HL-60/S4 treated with retinoic acid at 250 ng/mL for 4 days and 3 days (cell line): ENCODE measurements around the gene AAK1.
"Not testable (repeated sequence)": the region's sequence is repeated elsewhere in the genome, so short reads cannot be mapped to it uniquely, and the experiment has no call there.

ENCODE experiments used
- in situ Hi-C: fragments of 300-500 bp; cut with MboI; formaldehyde crosslinking; loops from 2 replicates; pipeline ENCODE4 v1.7.0; 2022; ENCODE audit warnings: low sequenced_read_pairs

The AAK1 gene

GRCh38 chr2:69461404-69461803, 182.1 kb downstream of the AAK1 start:
- in situ Hi-C loops = no loop called here

DNA sequence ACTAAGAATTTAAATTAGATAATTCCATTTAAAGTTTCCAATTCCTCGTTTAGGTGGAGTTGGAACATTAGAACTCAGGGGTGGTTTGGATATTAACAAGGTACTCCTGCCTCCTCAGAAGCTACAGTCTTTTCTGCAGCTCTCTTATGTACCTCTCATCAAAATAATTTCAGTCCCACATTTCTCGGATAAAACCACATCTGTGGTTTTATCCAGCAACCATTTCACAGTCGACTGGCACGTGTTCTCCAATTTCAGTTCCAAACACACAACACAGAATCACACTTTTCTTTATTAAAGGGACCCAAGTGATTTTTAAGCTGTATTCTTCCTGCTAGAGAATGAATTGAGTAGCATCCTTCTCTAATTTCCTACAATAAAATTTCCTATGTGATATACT, 183.6 kb downstream of the AAK1 start:
- in situ Hi-C loops = no loop called here

DNA sequence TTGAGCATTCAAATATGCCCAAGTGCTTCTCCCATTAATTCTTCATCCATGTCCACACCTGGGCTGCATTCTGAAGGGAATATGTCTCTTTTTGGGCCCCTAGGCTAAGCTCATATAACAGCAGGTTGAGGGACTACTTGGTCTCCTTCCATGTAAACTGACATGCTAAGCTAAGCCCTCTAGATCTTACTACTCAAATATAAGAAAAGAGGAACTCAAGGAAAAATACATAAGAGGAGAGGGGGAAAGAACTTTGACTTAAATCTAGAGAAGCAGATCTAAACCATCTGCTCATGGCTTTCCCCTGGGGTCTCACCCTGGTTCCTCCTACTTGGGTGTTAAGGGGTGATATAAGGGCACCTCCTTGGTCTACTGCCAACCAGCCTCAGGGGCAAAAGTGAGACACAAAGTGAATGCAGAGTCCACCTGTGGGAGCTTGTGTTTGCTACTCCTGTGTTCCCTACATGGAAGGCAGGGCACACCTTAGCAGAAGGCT, 186.5 kb downstream of the AAK1 start:
- in situ Hi-C loops = no loop called here

DNA sequence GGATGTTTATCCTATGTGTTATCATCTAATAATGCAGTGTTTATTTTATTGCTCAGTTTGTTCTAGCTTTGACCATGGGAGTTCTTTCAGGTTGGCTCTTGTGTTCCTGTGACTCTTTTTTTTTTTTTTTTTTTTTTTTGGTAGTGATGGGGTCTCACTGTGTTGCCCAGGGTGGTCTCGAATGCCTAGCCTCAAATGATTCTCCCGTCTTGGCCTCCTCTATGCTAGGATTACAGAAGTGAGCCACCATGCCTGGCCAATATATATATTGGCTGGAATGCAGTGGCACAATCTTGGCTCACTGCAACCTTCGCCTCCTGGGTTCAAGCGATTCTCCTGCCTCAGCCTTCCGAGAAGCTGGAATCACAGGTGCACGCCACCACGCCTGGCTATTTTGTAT, 187.4 kb downstream of the AAK1 start:
- in situ Hi-C loops = no loop called here

GRCh38 chr2:69454976-69455375, 188.6 kb downstream of the AAK1 start:
- in situ Hi-C loops = no loop called here

DNA sequence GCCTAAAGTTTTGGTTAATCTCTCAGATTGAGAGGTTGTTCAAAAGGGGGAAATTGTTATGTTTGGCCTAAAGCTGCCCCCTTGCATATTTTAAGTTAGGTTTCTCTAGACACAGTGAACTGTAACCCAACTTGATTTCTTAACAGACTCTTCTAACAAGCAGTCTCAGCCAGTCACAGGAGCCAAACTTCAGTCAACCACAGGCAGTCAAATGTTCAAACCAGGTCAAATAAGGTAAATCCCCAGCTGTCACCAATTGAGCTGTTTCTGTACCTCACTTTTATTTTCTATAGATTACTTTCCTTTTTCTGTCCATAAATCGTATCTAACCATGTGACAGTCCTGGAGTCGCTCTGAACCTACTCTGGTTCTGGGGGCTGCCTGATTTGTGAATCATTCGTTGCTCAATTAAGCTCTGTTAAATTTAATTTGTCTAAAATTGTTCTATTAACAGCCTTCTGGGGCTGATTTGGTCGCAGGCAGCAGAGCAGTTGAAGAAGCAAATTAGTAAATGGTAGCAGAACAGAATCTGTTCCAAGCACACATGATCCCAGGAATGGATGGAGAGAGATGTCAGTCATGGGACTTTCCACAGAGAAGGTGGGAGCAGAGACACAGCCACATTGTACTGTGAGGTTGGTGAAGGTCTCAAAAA, 189.9 kb downstream of the AAK1 start:
- in situ Hi-C loops = no loop called here

DNA sequence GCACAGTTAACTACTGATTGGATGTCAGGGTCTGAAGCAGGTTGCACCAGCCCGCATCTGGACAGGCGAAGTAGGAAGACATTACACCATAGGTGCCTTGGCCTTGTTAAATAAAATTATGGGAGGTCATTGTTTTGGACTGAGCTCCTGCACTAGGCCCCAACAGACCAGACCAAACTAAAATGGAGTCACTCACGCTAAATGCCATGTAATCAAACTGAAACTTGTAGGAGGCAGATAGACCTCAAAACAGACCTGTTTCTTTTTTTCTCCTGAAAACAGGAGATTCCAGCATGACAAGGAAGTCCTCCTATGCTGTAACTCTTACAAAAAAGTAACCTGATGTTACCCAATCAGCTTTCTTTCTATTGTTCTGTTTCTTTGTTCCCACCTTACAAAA, 190.9 kb downstream of the AAK1 start:
- in situ Hi-C loops = no loop called here

GRCh38 chr2:69450735-69451416, 192.7 kb downstream of the AAK1 start:
- in situ Hi-C loops = no loop called here

GRCh38 chr2:69449906-69450305, 193.6 kb downstream of the AAK1 start:
- in situ Hi-C loops = no loop called here

GRCh38 chr2:69443673-69444072, 199.9 kb downstream of the AAK1 start:
- in situ Hi-C loops = not testable (repeated sequence)

DNA sequence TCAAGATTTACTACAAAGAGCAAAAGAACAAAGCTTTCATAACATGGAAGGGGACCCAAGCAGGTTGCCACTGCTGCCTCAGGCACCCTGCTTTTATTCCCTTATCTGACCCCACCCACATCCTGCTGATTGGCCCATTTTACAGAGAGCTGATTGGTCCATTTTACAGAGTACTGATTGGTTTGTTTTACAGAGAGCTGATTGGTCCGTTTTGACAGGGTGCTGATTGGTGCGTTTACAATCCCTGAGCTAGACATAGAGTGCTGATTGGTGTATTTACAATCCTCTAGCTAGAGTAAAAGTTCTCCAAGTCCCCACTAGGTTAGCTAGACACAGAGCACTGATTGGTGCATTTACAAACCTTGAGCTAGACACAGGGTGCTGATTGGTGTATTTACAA, 204.0 kb downstream of the AAK1 start:
- in situ Hi-C loops = not testable (repeated sequence)

DNA sequence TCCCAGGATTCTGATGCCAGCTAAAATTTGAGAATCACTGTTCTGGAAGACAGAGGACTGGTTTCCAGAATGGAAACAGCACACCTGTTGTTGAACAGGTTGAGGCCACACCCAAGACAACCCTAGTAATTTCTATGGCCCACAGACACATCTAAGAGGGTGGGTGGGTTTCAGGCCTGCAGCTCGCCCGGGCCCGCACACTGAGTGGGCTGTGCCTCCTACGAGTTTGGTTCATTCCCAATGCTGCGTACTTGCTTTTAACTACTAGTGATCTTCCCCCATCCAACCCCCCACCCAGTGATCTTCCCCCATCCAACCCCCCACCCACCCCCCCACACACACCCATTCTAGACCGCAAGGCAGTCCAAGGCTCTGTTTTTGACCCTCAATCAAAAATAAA, 205.0 kb downstream of the AAK1 start:
- in situ Hi-C loops = no loop called here

- in situ Hi-C loops = no loop called here
Observed at GRCh38 chr2:69437751-69438154, 205.8 kb downstream of the AAK1 start.

- in situ Hi-C loops = no loop called here
Observed at GRCh38 chr2:69436938-69437750, 206.4 kb downstream of the AAK1 start, which contains the start of gene NFU1. NFU1 (minus strand) TSS chr2:69437435; CDS start chr2:69437422, 13 bp downstream.

DNA sequence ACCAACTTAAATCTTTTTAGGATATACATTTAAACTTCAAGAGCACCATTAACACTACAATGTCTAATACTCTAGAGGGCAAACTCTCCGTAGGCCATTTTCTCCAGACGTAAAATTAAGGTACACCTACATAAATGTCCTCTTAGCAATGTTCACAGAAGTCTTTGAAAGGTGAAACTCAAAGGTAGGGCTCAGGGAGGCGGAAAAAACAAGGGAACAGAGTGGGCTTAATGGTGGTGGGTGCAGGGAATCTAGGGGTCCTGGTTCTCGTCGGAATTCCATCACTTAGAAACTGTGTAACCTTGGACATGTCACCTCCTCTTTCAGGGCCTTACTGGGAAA, 207.0 kb downstream of the AAK1 start:
- in situ Hi-C loops = no loop called here

DNA sequence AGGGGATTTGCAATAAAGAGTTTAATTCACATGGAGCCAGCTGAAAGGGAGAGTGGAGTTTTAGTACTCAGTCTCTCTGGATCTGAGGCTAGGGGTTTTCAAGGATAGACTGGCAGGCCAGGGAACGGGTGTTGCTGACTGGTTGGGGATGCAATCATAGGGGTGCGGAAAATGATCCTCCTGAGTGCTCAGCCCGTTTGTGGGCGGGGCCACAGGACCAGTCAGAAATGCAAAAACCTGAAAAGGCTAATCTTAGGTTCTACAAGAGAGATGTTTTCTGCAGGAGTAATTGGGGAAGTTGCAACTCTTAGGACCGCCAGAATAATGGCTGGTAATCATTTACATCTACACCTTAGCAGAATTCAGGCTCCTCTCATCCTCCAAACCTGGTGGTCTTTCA, 208.8 kb downstream of the AAK1 start:
- in situ Hi-C loops = no loop called here

GRCh38 chr2:69429491-69430183, 213.9 kb downstream of the AAK1 start:
- in situ Hi-C loops = no loop called here

DNA sequence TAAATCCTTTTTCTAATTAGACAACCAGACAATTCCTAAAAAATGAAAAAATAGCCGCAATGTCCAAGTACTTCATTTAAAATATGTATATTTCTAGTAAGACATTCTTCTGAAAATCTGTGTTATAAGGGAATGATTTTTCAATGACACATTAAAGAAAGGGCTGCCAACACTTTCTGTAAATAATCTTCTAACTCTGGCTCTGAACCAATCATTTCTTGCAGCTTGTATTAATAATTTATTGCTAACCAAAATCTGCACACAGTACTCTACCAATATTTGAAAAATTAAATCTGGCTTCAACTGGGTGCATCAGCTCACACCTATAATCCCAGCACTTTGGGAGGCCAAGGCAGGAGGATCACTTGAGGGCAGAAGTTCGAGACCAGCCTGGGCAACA, 214.6 kb downstream of the AAK1 start:
- in situ Hi-C loops = no loop called here

GRCh38 chr2:69424419-69424818, 219.1 kb downstream of the AAK1 start:
- in situ Hi-C loops = no loop called here

GRCh38 chr2:69422198-69422597, 221.3 kb downstream of the AAK1 start:
- in situ Hi-C loops = no loop called here

DNA sequence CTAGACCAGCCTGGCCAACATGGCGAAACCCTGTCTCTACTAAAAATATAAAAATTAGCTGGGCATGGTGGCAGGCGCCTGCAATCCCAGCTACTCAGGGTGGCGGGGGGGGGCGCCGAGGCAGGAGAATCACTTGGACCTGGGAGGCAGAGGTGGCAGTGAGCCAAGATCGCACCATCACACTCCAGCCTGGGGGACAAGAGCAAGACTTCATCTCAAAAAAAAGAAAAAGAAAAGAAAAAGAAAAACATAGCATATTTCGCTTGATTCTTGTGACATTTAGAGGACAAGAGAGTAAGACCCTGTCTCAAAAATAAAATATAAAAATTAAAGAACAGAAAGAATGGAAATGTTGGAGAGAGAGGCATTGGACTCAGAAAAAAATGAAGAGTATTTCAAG, 224.4 kb downstream of the AAK1 start:
- in situ Hi-C loops = not testable (repeated sequence)
